ENCODE results near the gene LHPP.

LHPP gene

GRCh38 chr10:124652200-124652599 lies 190.6 kb downstream of the LHPP start (continued):
- TF ChIP-seq, protein P1, sequence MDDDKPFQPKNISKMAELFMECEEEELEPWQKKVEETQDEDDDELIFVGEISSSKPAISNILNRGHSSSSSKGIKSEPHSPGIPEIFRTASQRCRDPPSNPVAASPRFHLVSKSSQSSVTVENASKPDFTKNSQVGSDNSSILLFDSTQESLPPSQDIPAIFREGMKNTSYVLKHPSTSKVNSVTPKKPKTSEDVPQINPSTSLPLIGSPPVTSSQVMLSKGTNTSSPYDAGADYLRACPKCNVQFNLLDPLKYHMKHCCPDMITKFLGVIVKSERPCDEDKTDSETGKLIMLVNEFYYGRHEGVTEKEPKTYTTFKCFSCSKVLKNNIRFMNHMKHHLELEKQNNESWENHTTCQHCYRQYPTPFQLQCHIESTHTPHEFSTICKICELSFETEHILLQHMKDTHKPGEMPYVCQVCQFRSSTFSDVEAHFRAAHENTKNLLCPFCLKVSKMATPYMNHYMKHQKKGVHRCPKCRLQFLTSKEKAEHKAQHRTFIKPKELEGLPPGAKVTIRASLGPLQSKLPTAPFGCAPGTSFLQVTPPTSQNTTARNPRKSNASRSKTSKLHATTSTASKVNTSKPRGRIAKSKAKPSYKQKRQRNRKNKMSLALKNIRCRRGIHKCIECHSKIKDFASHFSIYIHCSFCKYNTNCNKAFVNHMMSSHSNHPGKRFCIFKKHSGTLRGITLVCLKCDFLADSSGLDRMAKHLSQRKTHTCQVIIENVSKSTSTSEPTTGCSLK (tag by site-specific recombination; IDR thresholded peaks at IDR 0.05), result no peak
- TF ChIP-seq ZNF426 (tag by site-specific recombination; IDR thresholded peaks at IDR 0.05), result no peak
- TF ChIP-seq ZNF529 (tag by site-specific recombination; IDR thresholded peaks at IDR 0.05; ENCODE audit: insufficient replicate concordance), result no peak
- TF ChIP-seq PRDM2 (tag by site-specific recombination; IDR thresholded peaks at IDR 0.05; ENCODE audit: borderline replicate concordance), result no peak
- TF ChIP-seq ZNF664 (tag by site-specific recombination; IDR thresholded peaks at IDR 0.05), result no peak
- TF ChIP-seq ZNF521 (tag by site-specific recombination; IDR thresholded peaks at IDR 0.05), result no peak

DNA sequence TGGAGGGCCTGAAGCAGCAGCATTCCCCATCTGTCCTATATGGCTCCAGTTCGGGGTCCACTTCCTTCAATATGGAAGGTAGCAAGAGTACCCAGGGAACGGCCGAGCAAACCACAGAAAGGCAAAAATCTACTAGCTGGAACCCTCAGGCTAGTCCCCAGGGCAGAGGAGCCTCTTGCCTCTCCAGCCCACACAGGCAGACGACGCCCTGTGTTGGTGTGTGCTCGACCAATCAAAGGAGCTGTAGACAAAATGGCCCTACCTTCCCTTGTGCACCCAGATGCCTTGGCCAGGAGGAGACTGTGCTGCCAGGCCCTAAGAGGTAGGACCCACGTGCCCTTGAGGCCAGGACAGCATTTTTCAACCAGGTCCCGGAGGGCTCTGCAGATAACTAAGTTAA lies 191.1 kb downstream of the LHPP start:
- no peak overlapping the region for H3K4me3 ChIP-seq (ENCODE audit: low read depth, low read length)
- CTCF ChIA-PET, result interaction anchor here (0.7 kb wide), 1 partner anchor 122 kb away, joined by 3 read pairs; no protein-coding TSS in a partner anchor
- POLR2A ChIA-PET, result no interaction called here
- H3K36me3 ChIP-seq (ENCODE audit: control insufficient read depth in 2 of 2, insufficient read depth in 1 of 2, low read length in 2 of 2), result peaks cover 0 to 13% of the 10 kb centered on the region in 2 experiments; a peak in 1 of 3 replicates
- no peaks in the 10 kb centered on the region for H3K4me1 ChIP-seq (ENCODE audit: control insufficient read depth, insufficient read depth, low read length)
- H3K9me3 ChIP-seq (ENCODE audit: control insufficient read depth, insufficient read depth, low read depth, low read length), result no peaks in the 10 kb centered on the region
- TF ChIP-seq ZNF19 (tag by site-specific recombination; IDR thresholded peaks at IDR 0.05; ENCODE audit: low read depth) (no peak), ZNF184 (tag by site-specific recombination; IDR thresholded peaks at IDR 0.05) (no peak), KLF1 (tag by site-specific recombination; IDR thresholded peaks at IDR 0.05) (no peak), ZNF214 (tag by site-specific recombination; IDR thresholded peaks at IDR 0.05; ENCODE audit: borderline replicate concordance) (no peak), GLIS2 (tag by site-specific recombination; IDR thresholded peaks at IDR 0.05) (no peak), ZFP69B (tag by site-specific recombination; IDR thresholded peaks at IDR 0.05) (no peak), GLI4 (tag by site-specific recombination; IDR thresholded peaks at IDR 0.05) (no peak), ZNF76 (tag by site-specific recombination; IDR thresholded peaks at IDR 0.05; ENCODE audit: borderline replicate concordance, low read depth) (no peak), ZNF354C (tag by site-specific recombination; IDR thresholded peaks at IDR 0.05; ENCODE audit: borderline replicate concordance, low read depth) (no peak), ZNF37A (tag by site-specific recombination; IDR thresholded peaks at IDR 0.05) (no peak), INSM2 (tag by site-specific recombination; IDR thresholded peaks at IDR 0.05) (no peak), HOXA7 (CRISPR knock-in tag; IDR thresholded peaks at IDR 0.05; ENCODE audit: borderline replicate concordance) (no peak), PRDM1 (tag by site-specific recombination; IDR thresholded peaks at IDR 0.05) (no peak), ZNF175 (tag by site-specific recombination; IDR thresholded peaks at IDR 0.05) (no peak), ZNF510 (tag by site-specific recombination; IDR thresholded peaks at IDR 0.05; ENCODE audit: insufficient replicate concordance) (no peak)
- TF ChIP-seq, protein P2, sequence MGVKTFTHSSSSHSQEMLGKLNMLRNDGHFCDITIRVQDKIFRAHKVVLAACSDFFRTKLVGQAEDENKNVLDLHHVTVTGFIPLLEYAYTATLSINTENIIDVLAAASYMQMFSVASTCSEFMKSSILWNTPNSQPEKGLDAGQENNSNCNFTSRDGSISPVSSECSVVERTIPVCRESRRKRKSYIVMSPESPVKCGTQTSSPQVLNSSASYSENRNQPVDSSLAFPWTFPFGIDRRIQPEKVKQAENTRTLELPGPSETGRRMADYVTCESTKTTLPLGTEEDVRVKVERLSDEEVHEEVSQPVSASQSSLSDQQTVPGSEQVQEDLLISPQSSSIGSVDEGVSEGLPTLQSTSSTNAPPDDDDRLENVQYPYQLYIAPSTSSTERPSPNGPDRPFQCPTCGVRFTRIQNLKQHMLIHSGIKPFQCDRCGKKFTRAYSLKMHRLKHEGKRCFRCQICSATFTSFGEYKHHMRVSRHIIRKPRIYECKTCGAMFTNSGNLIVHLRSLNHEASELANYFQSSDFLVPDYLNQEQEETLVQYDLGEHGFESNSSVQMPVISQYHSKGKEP (tag by site-specific recombination; IDR thresholded peaks at IDR 0.05), result no peak
- no peak overlapping the region for H3K27ac ChIP-seq (ENCODE audit: extremely low read depth, low read depth, low read length)
